ENCODE results near the gene MMP11.

Gene MMP11

GRCh38 chr22:23801238-23801821, 28.7 kb downstream of the MMP11 start:
- DNase-seq (ENCODE audit: low read depth in 1 of 2, low spot score in 1 of 2) = no peak

DNA sequence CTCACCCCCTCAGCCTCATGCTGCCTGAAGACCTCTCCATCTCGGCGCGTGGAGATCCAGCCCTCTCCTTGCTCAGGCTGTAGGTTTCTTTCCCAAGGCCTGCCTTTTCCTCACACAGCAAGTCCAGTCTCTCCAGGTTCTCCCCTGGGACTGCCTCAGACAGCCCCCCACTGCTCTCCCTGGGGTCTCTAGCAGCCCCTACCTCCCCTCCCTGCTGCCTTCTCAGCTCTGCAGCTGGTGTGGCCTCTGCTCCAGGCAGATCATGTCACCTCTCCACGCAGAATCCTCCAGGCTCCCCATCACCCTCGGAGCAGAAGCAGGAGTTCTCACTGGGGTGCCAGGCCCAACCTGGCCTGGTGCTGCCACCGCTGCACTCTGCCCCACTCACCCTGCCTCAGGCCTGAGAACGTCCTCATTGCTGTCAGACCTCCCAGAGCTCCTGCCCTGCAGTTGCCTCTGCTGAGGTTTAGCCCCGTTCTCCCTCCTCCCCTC, 29.3 kb downstream of the MMP11 start:
- no peak for DNase-seq (ENCODE audit: low read depth in 1 of 2, low spot score in 1 of 2)

GRCh38 chr22:23803001-23803819, 30.6 kb downstream of the MMP11 start:
- no peak for DNase-seq (ENCODE audit: low read depth in 1 of 2, low spot score in 1 of 2)

- DNase-seq (ENCODE audit: low read depth in 1 of 2, low spot score in 1 of 2) = no peak
These were observed 32.2 kb downstream of the MMP11 start for GRCh38 chr22:23804781-23805291.

DNA sequence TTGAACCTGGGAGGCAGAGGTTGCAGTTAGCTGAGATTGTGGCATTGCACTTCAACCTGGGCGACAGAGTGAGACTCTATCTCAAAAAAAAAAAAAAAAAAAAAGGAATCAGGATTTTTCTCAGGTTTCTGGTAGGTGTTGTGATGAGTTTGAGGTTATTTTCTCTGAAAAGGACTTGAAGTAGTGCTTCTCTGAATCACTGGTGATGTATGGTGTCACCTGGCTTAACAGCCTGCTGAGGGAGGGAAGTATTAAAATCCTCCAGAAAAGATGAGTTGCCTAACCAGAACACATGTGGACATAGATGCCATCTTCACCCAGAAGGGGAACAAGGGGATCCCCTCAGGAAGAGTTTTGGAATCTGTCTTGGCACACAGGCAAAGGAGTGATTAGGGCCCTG, 34.2 kb downstream of the MMP11 start:
- DNase-seq (ENCODE audit: low read depth in 1 of 2, low spot score in 1 of 2) = no peak

DNA sequence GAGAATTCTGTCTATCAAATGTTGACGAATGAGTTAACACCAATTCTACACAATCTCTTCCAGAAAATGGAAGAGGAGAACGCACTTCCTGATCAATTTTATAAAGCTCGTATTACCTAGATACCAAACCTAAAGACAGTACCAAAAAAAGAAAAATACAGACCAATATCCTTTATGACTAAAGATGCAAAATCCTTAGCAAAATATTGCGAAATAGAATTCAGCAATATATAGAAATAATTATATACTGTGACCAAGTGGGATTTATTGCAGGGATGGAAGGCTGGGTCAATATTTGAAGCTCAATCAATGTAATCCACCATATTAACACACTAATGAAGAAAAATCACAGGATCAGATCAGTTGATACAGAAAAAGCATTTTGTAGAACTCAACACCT, 39.7 kb downstream of the MMP11 start:
- DNase-seq (ENCODE audit: low read depth in 1 of 2, low spot score in 1 of 2) = no peak

DNA sequence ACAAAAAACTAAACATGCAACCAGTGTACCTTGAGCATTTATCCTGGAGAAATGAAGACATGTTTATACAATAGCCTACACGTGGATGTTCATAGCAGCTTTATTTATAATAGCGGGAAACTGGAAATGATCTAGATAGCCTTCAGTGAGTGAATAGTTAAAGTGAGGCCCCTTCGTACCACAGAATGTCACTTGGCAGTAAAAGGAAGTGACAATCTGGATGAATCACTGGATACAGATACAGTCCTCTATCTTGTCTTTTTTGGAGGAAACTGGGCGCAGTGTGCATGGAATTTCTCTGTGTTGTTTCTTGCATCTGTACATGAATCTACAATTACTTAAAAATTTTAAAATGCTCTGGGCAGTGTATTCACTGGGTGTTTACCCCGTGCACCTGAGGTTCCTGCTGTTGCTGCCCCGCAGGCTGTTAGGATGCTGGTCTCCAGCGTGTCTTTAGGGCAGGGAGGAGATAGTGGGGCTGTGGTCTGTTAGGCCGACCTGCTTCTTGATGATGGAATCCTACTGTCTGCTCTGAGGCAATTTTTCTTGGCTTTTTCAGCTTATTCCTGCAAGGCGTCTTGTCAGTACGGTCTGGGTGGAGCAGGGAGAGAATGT, 43.0 kb downstream of the MMP11 start:
- no peak for DNase-seq (ENCODE audit: low read depth in 1 of 2, low spot score in 1 of 2)

DNA sequence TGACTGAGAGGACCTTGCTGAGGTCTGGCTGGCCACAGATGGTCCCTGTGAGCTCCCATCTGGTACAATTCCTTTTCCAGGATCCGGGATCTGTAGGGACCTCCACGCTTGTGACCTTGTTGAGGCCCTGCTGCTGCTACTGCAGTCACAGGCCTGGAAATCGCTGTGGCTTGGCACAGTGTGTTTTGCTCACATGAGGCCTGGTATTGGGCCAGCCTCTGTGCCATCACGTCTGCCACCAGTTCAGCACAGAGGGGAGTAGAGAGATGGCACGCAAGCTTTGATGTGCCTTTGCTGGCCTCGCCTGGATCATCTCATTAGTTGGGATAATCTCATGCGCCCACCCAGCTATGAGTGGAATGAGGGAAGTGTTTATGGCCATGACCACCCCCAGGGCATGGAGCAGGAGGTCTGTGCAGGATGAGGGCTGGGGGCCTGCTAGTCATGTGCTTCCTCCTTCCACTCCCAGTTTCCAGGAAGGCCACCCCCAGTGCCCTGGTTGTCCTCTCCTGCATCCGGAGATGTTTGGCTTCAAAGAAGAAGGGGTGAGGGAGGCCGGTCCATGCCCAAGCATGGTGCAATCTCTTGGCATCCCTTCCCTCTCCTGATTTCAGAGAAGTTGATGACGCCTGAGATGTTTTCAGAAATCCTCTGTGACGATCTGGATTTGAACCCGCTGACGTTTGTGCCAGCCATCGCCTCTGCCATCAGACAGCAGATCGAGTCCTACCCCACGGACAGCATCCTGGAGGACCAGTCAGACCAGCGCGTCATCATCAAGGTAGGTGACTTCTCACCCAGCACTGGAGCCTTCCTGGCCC, 43.7 kb downstream of the MMP11 start:
- DNase-seq (ENCODE audit: low read depth in 1 of 2, low spot score in 1 of 2) = no peak

DNA sequence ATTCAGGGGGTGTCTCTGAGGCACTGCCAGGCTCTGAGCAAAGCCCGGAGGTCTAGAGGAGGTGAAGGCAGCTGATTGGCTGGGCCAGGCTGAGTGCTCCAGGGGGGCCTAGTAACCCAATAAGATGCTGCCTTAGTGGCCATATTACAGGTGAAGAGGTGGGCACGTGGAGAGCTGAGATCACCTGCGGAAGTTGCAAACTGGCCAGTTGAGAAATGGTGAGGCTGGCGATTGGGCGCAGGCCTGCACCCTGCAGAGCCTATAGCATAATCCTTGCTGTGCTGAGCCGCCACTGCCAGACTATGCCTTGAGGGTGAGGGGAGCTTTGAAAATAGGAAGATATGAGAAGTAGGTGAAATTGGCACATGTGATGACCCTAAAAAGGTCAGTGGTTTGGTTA, 44.5 kb downstream of the MMP11 start:
- no peak for DNase-seq (ENCODE audit: low read depth in 1 of 2, low spot score in 1 of 2)

DNA sequence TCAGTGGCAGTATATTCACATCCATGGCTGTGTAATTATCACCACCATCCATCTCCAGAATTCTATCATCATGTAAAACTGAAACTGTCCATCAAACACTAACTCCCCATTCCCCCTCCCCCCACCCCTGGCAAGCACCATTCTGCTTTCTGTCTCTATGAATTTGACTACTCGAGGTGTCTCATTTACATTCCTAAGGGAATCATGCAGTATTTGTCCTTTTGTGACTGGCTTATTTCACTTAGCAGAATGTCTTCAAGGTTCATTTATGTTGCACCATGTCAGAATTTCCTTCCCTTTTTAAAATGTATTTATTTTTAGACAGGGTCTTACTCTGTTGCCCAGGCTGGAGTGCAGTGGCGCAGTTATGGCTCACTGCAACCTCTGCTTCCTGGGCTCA, 45.9 kb downstream of the MMP11 start:
- DNase-seq (ENCODE audit: low read depth in 1 of 2, low spot score in 1 of 2) = no peak

- no peak for DNase-seq (ENCODE audit: low read depth in 1 of 2, low spot score in 1 of 2)
These were observed 48.1 kb downstream of the MMP11 start for GRCh38 chr22:23820748-23821211.

- DNase-seq (ENCODE audit: low read depth in 1 of 2, low spot score in 1 of 2) = no peak
These were observed 49.5 kb downstream of the MMP11 start for GRCh38 chr22:23822101-23822671.

DNA sequence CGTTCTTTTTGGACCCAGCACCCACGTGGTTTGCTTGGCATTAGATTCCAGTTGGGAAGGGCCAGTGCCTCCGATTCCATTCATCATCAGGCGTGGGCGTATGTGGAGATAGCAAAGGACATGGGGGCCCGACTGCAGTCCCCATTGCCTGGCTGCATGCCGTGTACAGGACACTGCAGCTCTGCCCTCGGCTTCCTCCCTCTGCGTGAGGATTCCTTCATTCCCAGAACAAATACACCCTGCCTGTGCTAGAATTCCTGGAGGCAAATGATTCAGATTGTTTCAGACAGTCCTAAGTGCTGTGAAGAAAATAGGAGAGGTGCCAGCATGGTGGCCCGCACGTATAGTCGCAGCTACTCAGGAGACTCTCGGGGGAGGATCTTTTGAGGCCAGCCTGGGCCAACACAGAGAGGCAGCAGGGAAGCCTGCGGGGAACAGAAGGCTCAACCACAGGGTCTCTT, 50.7 kb downstream of the MMP11 start:
- no peak for DNase-seq (ENCODE audit: low read depth in 1 of 2, low spot score in 1 of 2)

DNA sequence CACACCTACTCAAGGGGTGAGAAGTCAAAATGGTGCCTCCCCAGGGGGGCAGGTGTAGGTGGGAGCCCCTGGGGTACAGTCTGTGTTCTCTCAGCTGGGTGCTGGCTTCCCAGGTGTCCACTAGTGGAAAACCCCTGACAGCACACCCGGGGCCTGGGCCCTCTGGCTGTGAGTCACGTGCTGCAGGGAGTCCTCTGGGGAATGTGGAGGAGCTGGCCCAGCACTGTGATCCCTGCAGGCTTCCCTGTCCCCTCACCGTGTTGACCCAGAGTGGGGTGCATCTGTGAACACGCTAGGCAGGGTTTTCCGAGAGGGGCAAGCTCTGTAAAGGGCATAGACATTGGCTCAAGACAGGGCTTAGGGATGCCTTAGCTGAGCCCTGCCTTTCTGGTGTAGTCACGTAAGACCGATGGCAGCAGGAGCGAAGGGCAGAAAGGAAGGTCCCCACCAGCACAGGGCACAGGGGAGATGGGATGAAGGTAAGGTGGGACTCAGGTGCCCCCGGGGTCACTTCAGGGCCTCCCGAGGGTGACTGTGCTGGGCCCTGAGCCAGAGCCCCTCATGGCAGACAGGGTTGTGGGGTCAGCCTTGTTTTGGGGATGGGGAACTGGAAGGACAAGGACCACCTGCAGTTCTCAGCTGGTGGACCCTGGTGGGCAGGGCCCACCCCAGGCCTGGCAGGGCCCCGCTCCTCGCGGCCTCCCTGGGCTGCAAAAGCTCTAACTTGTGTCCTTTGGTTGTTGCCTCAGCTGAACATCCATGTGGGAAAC, 52.0 kb downstream of the MMP11 start:
- no peak for DNase-seq (ENCODE audit: low read depth in 1 of 2, low spot score in 1 of 2)

DNA sequence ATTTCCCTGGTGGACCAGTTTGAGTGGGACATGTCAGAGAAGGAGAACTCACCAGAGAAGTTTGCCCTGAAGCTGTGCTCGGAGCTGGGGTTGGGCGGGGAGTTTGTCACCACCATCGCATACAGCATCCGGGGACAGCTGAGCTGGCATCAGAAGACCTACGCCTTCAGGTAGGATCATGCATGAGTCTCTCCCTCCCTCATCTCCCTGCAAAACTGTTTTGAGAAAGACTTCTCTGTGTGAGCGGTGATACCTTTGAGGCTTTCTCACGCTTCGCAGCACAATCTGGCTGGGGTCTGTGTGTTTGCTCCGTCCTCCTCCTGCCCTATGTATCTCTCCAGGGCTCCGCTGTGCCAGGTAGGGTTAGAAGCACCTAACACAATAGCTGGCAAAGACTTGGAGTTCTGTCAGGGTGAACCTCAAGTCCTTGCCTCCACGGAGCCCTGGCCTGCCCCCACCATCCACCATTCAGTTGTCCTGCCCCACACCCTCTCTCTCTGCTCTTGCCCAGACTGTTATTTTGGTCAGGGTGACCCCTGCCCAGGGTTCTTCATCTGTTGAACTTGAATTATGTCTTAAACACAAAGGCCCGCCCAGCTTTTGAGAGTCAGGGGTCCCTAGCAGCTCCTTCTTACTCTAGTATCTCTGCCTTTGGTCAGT, 52.7 kb downstream of the MMP11 start:
- no peak for DNase-seq (ENCODE audit: low read depth in 1 of 2, low spot score in 1 of 2)

GRCh38 chr22:23826510-23827350, 54.1 kb downstream of the MMP11 start:
- DNase-seq (ENCODE audit: low read depth in 1 of 2, low spot score in 1 of 2) = no peak

DNA sequence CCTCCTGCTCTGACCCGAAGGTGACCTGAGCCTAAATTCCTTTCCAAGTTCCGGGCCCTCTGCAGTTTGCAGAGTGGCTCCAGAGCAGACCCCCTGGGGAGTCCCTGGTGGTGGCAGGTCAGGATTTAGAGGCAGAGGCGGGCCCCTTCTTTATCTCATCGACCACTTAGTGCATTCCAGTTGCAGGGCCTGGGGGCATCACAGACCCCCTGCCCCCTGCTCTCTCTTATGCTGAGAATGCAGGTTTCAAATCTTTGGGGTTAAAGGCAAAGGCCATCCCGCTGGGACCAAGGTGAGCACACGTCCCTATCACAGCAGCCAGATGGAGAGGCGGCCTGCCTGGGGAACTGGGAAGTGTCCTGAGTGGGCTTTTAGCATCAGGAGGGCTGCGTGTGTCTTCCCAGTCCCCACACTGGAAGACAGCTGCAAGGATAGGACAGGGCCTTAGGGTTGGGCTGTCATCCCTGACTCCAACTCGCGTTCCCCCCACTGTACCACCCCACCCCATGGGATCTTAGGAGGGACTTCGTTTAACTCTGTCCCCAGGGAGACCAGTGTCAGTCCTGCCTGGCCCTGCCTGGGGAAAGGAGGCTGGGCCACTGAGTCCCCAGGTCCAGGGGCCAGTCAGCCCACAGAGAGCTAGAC, 54.8 kb downstream of the MMP11 start:
- no peak for DNase-seq (ENCODE audit: low read depth in 1 of 2, low spot score in 1 of 2)
